Measurements from ENCODE around the gene RDH12. TPM values are rescaled to one million over a fixed set of nuclear protein-coding genes. Genes with fewer than 3 reads are reported as not detected.

The RDH12 gene
- total and polyA plus RNA-seq, 9 of the 15 experiments (the other 6 are each of a cell fraction or from before 2014, with no cell fraction given) = 0.03 to 0.29 (median 0.07) TPM; not detected in 2

DNA sequence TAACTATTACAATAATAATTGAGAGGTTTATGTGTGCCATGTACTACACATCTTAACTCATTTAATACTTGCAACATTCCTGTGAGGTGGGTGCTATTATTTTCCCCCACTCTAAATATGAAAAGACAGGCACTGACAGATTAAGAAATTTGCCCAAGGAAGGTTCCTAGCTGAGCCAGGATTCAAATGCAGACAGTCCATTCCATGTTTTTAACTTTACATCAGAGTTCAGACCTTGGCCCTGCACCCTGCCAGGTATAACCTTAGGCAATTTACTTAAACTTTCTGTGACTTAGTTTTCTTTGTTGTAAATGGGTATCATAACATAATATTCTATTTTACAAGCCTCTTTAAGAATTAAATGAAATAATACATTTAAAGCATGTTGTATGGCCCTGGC is 26.6 kb downstream of the RDH12 start:
- in situ Hi-C loops (cut with MboI) (no loop called here), intact Hi-C loops (cut with micrococcal nuclease) (no loop called here)
- Histone ChIP-seq H3K4me2 (ENCODE audit: insufficient read depth, low read length) (no peak overlapping the region), H3K79me2 (ENCODE audit: control insufficient read depth, insufficient read depth, low read length) (no peaks in the 10 kb centered on the region), H3K36me3 (ENCODE audit: control insufficient read depth, insufficient read depth, low read length) (no peaks in the 10 kb centered on the region), H3K4me3 (no peak overlapping the region), H3K9me3 (replicated peaks; ENCODE audit: control insufficient read depth, insufficient read depth, low read depth, low read length) (no peaks in the 10 kb centered on the region), H2AFZ (ENCODE audit: low read depth, low read length) (no peak overlapping the region), H3K4me1 (replicated peaks in 1 of 2; ENCODE audit: control insufficient read depth in 2 of 2, insufficient read depth in 2 of 2, low read length in 2 of 2) (peaks cover 0 to 5% of the 10 kb centered on the region in 2 experiments; a peak in 3 of 5 replicates), H3K9me1 (ENCODE audit: control insufficient read depth, insufficient read depth, low read length) (no peaks in the 10 kb centered on the region), H3K27me3 (ENCODE audit: control insufficient read depth in 2 of 2, insufficient read depth in 2 of 2, low read length in 2 of 2) (no peaks in the 10 kb centered on the region; a peak in 1 of 5 replicates), H3K9ac (ENCODE audit: insufficient read depth in 1 of 2, low read depth in 2 of 2, low read length in 2 of 2) (no peak overlapping the region), H4K20me1 (replicated peaks; ENCODE audit: control insufficient read depth, insufficient read depth, low read length) (no peaks in the 10 kb centered on the region), H3K27ac (ENCODE audit: extremely low read depth, low read depth, low read length) (no peak overlapping the region)
- ChIA-PET POLR2A (interaction anchor here (0.7 to 0.9 kb wide), 3 partner anchors 12 to 280 kb away, joined by 3 to 4 read pairs (median 3); no protein-coding TSS in a partner anchor), CTCF (ENCODE audit: low intra/inter-chr PET ratio) (no interaction called here)
- FAIRE-seq (no peak), ATAC-seq (no peak), DNase-seq (ENCODE audit: extremely low read depth in 1 of 4, low spot score in 3 of 4) (no peak)
- BruUV-seq (replicated peaks) = no TSS peak
- no peak for TF ChIP-seq NUFIP1 (IDR thresholded peaks at IDR 0.05; ENCODE audit: partially characterized antibody)
- TF ChIP-seq KAT8 (IDR thresholded peaks at IDR 0.05; ENCODE audit: low read depth) = no peak
- no peak for TF ChIP-seq NFATC3 (IDR thresholded peaks at IDR 0.05)
- TF ChIP-seq ETV6 (IDR thresholded peaks at IDR 0.05; ENCODE audit: borderline replicate concordance in 1 of 2, low read depth in 2 of 2, low read length in 1 of 2) = no peak
- TF ChIP-seq ETV6 (CRISPR knock-in tag; IDR thresholded peaks at IDR 0.05; ENCODE audit: borderline replicate concordance) = no peak
- TF ChIP-seq YBX1 (IDR thresholded peaks at IDR 0.05) = no peak
- TF ChIP-seq HCFC1 (IDR thresholded peaks at IDR 0.05; ENCODE audit: low read depth, low read length) = no peak
- TF ChIP-seq PURB (CRISPR knock-in tag; IDR thresholded peaks at IDR 0.05; ENCODE audit: low read depth) = no peak
- TF ChIP-seq LEF1 (IDR thresholded peaks at IDR 0.05) = no peak
- TF ChIP-seq ZFP30 (CRISPR knock-in tag; IDR thresholded peaks at IDR 0.05; ENCODE audit: borderline replicate concordance) = no peak
- TF ChIP-seq, protein P1, sequence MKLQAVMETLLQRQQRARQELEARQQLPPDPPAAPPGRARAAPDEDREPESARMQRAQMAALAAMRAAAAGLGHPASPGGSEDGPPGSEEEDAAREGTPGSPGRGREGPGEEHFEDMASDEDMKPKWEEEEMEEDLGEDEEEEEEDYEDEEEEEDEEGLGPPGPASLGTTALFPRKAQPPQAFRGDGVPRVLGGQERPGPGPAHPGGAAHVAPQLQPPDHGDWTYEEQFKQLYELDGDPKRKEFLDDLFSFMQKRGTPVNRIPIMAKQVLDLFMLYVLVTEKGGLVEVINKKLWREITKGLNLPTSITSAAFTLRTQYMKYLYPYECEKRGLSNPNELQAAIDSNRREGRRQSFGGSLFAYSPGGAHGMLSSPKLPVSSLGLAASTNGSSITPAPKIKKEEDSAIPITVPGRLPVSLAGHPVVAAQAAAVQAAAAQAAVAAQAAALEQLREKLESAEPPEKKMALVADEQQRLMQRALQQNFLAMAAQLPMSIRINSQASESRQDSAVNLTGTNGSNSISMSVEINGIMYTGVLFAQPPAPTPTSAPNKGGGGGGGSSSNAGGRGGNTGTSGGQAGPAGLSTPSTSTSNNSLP (IDR thresholded peaks at IDR 0.05; ENCODE audit: borderline replicate concordance, low read depth, low read length) = no peak
- no peak for TF ChIP-seq DACH1 (IDR thresholded peaks at IDR 0.05; ENCODE audit: partially characterized antibody)
- TF ChIP-seq, protein P2, sequence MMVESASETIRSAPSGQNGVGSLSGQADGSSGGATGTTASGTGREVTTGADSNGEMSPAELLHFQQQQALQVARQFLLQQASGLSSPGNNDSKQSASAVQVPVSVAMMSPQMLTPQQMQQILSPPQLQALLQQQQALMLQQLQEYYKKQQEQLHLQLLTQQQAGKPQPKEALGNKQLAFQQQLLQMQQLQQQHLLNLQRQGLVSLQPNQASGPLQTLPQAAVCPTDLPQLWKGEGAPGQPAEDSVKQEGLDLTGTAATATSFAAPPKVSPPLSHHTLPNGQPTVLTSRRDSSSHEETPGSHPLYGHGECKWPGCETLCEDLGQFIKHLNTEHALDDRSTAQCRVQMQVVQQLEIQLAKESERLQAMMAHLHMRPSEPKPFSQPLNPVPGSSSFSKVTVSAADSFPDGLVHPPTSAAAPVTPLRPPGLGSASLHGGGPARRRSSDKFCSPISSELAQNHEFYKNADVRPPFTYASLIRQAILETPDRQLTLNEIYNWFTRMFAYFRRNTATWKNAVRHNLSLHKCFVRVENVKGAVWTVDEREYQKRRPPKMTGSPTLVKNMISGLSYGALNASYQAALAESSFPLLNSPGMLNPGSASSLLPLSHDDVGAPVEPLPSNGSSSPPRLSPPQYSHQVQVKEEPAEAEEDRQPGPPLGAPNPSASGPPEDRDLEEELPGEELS (CRISPR knock-in tag; IDR thresholded peaks at IDR 0.05; ENCODE audit: borderline replicate concordance) = no peak
- no peak for TF ChIP-seq MITF (IDR thresholded peaks at IDR 0.05)
- TF ChIP-seq JUND (IDR thresholded peaks at IDR 0.05; ENCODE audit: borderline replicate concordance, low read depth, low read length) = no peak
- TF ChIP-seq JUND (tag; IDR thresholded peaks at IDR 0.05; ENCODE audit: borderline replicate concordance, low read depth, low read length) = no peak
- TF ChIP-seq BRF2 (IDR thresholded peaks at IDR 0.05; ENCODE audit: borderline replicate concordance, insufficient read depth, insufficient read length) = no peak
- TF ChIP-seq POLR2B (IDR thresholded peaks at IDR 0.05; ENCODE audit: low read depth, partially characterized antibody) = no peak
- TF ChIP-seq ZNF695 (CRISPR knock-in tag; IDR thresholded peaks at IDR 0.05) = no peak

Measured in K562 (cell line).